Kidney (tissue), 14 donors: ENCODE data around the gene EPHB4. TPM values are rescaled to one million over a fixed set of nuclear protein-coding genes. Genes with fewer than 3 reads are reported as not detected.

Experiments used
- DNase-seq, 5 donors: peaks; one replicate each; pipeline ENCODE4 v3.0.0-alpha.2; 2013 to 2020
- FAIRE-seq: peaks from 2 replicates; lab custom pipeline; 2012; peaks lifted over from hg19 to GRCh38; lab: Jason Lieb, UNC
- H3K27ac ChIP-seq, 2 donors: one replicate each; pipeline ENCODE4 v1.7.0; 2013; ENCODE audit warnings: low read depth in 2 of 2, low read length in 2 of 2, inconsistent platforms in 1 of 2
- H3K27me3 ChIP-seq: one replicate; pipeline ENCODE4 v1.7.1; 2013; ENCODE audit warnings: low read length, inconsistent platforms; ENCODE audit not compliant: control insufficient read depth, insufficient read depth
- H3K36me3 ChIP-seq, 3 donors: one replicate each; pipeline versions ENCODE4 v1.7.0 to v1.7.1; 2013; ENCODE audit warnings: low read length in 3 of 3, control low read depth in 1 of 3, inconsistent platforms in 1 of 3; ENCODE audit not compliant: insufficient read depth in 3 of 3, control insufficient read depth in 2 of 3
- H3K4me1 ChIP-seq, 3 donors: one replicate each; pipeline versions ENCODE4 v1.7.0 to v1.7.1; 2013; ENCODE audit warnings: low read length in 3 of 3, inconsistent platforms in 1 of 3, low read depth in 1 of 3; ENCODE audit not compliant: control insufficient read depth in 2 of 3, insufficient read depth in 2 of 3
- H3K4me3 ChIP-seq, 3 donors: one replicate each; pipeline versions ENCODE4 v1.7.0 to v1.8.1; 2013; ENCODE audit warnings: low read length in 3 of 3, control low read depth in 1 of 3, inconsistent platforms in 1 of 3
- H3K9ac ChIP-seq, 3 donors: one replicate each; pipeline versions ENCODE4 v1.7.0 to v1.7.1; 2013; ENCODE audit warnings: low read length in 3 of 3, control low read depth in 1 of 3, inconsistent platforms in 1 of 3
- H3K9me3 ChIP-seq, 3 donors: one replicate each; pipeline versions ENCODE4 v1.7.0 to v1.7.1; 2013; ENCODE audit warnings: low read length in 3 of 3, control low read depth in 1 of 3, inconsistent platforms in 1 of 3; ENCODE audit not compliant: control insufficient read depth in 2 of 3, insufficient read depth in 1 of 3
- CTCF ChIP-seq: IDR thresholded peaks from 3 replicates; pipeline ENCODE4 v1.5.1; 2012; ENCODE audit warnings: mild to moderate bottlenecking, moderate library complexity, borderline replicate concordance; ENCODE audit not compliant: insufficient read depth; ENCODE audit errors: extremely low read depth
- intact Hi-C: fragments of 100-400 bp; cut with DNase I; formaldehyde crosslinking; loops from one replicate; pipeline ENCODE4 v1.11.1; 2022
- polyA plus RNA-seq: library from polyadenylated mRNA; stranded (reverse); fragments of 350-450 nt; fragmentation: Illumina TruSeq; extraction: RNeasy Lipid Tissue Mini Kit (QIAGEN cat#74804); gene quantifications from one replicate; pipeline ENCODE4 v1.2.3, GENCODE V29; 2014; ENCODE audit warnings: low read depth, low replicate concordance; ENCODE audit not compliant: insufficient read depth
- total RNA-seq: library from RNA; stranded (reverse); fragmentation: NEBNext Ultra II Directional; extraction: Animal tissue kit (Norgen Biotek cat#: 25700); gene quantifications from one replicate; pipeline ENCODE4 v1.2.1, GENCODE V29; 2021
- donor health status: control.
- donor health status: control.
- donor health status: control.
- donor health status: control.
- donor health status: control.
- donor health status: DM: yes; HTN: yes; CAD: no.
- donor health status: Normal renal cell carcinoma (clear cell type).

Gene EPHB4
- total and polyA plus RNA-seq, 2 donors from 2014 or later: 33.2 to 65.5 TPM

DNA sequence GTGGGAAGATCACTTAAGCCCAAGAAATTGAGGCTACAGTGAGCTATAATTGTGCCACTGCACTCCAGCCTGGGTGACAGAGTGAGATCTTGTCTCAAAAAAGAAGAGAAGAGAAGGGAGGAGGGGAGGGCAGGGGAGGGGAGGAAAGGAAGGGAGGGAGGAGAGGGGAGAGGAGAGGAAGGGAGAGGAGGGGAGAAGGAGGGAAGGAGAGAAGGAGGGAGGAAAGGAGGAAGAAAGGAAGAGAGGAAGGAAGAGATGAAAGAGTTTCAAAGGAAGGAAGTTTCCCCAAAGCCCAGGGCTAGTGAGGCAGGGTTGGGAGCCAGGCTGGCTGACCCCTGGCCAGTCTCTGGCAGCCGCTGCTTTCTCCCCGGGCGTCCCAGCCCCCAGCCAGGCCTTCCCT, 32.6 kb downstream of the EPHB4 start:
- intact Hi-C loops: no loop called here
- Histone ChIP-seq H3K36me3 (no peaks in the 10 kb centered on the region), H3K9me3 (no peaks in the 10 kb centered on the region), H3K27me3 (no peaks in the 10 kb centered on the region), H3K4me1 (no peaks in the 10 kb centered on the region), H3K4me3 (no peak overlapping the region), H3K9ac (no peak overlapping the region), H3K27ac (no peak overlapping the region)
- DNase-seq (no peak), FAIRE-seq (no peak)
- no peak for TF ChIP-seq CTCF

DNA sequence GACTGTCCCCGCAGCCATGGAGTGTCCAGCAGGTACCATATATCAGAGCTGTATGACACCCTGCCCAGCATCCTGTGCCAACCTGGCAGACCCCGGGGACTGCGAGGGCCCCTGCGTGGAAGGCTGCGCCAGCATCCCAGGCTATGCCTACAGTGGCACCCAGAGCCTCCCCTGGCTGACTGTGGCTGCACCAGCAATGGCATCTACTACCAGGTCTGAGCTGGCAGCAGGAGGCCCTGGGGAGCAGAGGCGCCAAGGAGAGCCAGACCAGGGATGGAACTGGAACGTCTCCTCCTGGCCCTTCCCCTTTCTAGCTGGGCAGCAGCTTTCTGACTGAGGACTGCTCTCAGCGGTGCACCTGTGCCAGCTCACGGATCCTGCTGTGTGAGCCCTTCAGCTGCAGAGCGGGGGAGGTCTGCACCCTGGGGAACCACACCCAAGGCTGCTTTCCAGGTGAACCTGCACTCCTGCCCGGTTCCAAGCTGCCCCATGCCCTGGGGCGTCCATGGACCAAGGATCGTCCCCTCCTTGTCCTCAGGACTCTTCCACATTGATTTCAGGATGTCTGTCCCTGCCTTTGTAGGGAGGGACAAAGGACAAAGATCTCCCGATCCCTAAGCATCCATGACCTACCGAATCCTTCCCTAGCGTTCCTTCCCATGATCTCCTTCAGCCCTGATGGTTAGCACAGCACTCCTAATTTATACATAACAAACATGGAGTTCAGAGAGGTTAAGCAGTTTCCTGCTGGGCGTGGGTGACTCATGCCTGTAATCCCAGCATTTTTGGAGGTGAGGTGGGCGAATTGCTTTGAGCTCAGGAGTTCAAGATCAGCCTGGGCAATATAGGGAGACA, 33.3 kb downstream of the EPHB4 start:
- Histone ChIP-seq H3K4me3 (no peak overlapping the region), H3K27ac (no peak overlapping the region), H3K9ac (no peak overlapping the region), H3K27me3 (no peaks in the 10 kb centered on the region), H3K9me3 (no peaks in the 10 kb centered on the region), H3K36me3 (no peaks in the 10 kb centered on the region), H3K4me1 (no peaks in the 10 kb centered on the region)
- intact Hi-C loops: no loop called here
- no peak for TF ChIP-seq CTCF
- DNase-seq (peak in 1 of 5 donors; percentile 28), FAIRE-seq (no peak)

- no peak overlapping the region for H3K9ac ChIP-seq
- FAIRE-seq: no peak
- TF ChIP-seq CTCF: no peak
- intact Hi-C loops: no loop called here
- H3K36me3 ChIP-seq: no peaks in the 10 kb centered on the region
- H3K27ac ChIP-seq: no peak overlapping the region
- H3K27me3 ChIP-seq: no peaks in the 10 kb centered on the region
- no peak overlapping the region for H3K4me3 ChIP-seq
- DNase-seq: peak in 1 of 5 donors; percentile 19
- H3K9me3 ChIP-seq: no peaks in the 10 kb centered on the region
- H3K4me1 ChIP-seq: no peaks in the 10 kb centered on the region
Measured at GRCh38 chr7:100791881-100792666, 35.2 kb downstream of the EPHB4 start.
